H1 (cell line): ENCODE results near the gene TBC1D22A. TPM values are rescaled to one million over a fixed set of nuclear protein-coding genes. Genes with fewer than 3 reads are reported as not detected.

Experiments
- CTCF ChIA-PET: fragments of 300-600 bp; sonication (Branson Sonifier 250); formaldehyde crosslinking; loops from one replicate; lab custom pipeline; 2021; ENCODE audit not compliant: partially characterized antibody; lab: Charles Lee
- POLR2A ChIA-PET: fragments of 300-600 bp; sonication (Branson Sonifier 250); formaldehyde crosslinking; loops from one replicate; lab custom pipeline; 2021; ENCODE audit warnings: inconsistent platforms; ENCODE audit not compliant: partially characterized antibody; lab: Charles Lee
- DNase-seq, 2 experiments: peaks; one replicate each; pipeline versions ENCODE4 v3.0.0 to v3.0.0-alpha.2; 2010 to 2022; ENCODE audit warnings: low spot score in 2 of 2, low read depth in 1 of 2, mixed read lengths in 1 of 2
- FAIRE-seq: peaks from 2 replicates; lab custom pipeline; 2011; peaks lifted over from hg19 to GRCh38; lab: Jason Lieb, UNC
- H2AFZ ChIP-seq: 2 replicates; pipeline ENCODE4 v1.8.1; 2012; ENCODE audit warnings: low read length, inconsistent platforms
- H2AK5ac ChIP-seq: 2 replicates; pipeline ENCODE4 v1.6.1; 2013; ENCODE audit warnings: low read depth, low read length
- H2BK120ac ChIP-seq: replicated peaks from 2 replicates; pipeline ENCODE3; 2013; ENCODE audit warnings: low read depth, low read length, inconsistent platforms
- H2BK12ac ChIP-seq: 2 replicates; pipeline ENCODE4 v1.6.1; 2013; ENCODE audit warnings: low read depth, low read length
- H2BK15ac ChIP-seq: 2 replicates; pipeline ENCODE4 v1.6.1; 2013; ENCODE audit warnings: low read length
- H2BK20ac ChIP-seq: 2 replicates; pipeline ENCODE4 v1.6.1; 2013; ENCODE audit warnings: low read length
- H2BK5ac ChIP-seq: 2 replicates; pipeline ENCODE4 v1.6.1; 2013; ENCODE audit warnings: low read depth, low read length
- H3K14ac ChIP-seq: 2 replicates; pipeline ENCODE4 v1.6.1; 2013; ENCODE audit warnings: inconsistent platforms; ENCODE audit not compliant: insufficient read length
- H3K18ac ChIP-seq: 2 replicates; pipeline ENCODE4 v1.6.1; 2013; ENCODE audit warnings: low read length; ENCODE audit errors: extremely low read depth
- H3K23ac ChIP-seq: 2 replicates; pipeline ENCODE4 v1.6.1; 2013; ENCODE audit warnings: inconsistent platforms; ENCODE audit not compliant: insufficient read length
- H3K23me2 ChIP-seq: 2 replicates; pipeline ENCODE4 v1.6.1; 2013; ENCODE audit warnings: low read depth, low read length
- H3K27ac ChIP-seq: 2 replicates; pipeline ENCODE4 v1.6.1; 2011; ENCODE audit warnings: low read depth, low read length, inconsistent platforms
- H3K27me3 ChIP-seq, 4 experiments: replicated peaks in 1 of 4; 1 replicate in 1 of 4; 2 replicates in 3 of 4; pipeline versions ENCODE4 v1.6.1 to v1.8.1; 2011 to 2013; ENCODE audit warnings: low read length in 3 of 4, mild to moderate bottlenecking in 3 of 4, inconsistent platforms in 2 of 4, mixed read lengths in 2 of 4, moderate library complexity in 1 of 4; ENCODE audit not compliant: control insufficient read depth in 3 of 4, insufficient read depth in 3 of 4; ENCODE audit errors: extremely low read depth in 1 of 4
- H3K36me3 ChIP-seq, 4 experiments: 2 replicates each; pipeline versions ENCODE4 v1.6.1 to v1.8.1; 2011 to 2013; ENCODE audit warnings: mild to moderate bottlenecking in 4 of 4, low read length in 3 of 4, moderate library complexity in 2 of 4, control low read depth in 1 of 4, inconsistent platforms in 1 of 4; ENCODE audit not compliant: insufficient read depth in 4 of 4, control insufficient read depth in 2 of 4
- H3K4ac ChIP-seq: replicated peaks from 2 replicates; pipeline ENCODE3; 2013; ENCODE audit warnings: low read length, low read depth, mixed read lengths, inconsistent platforms; ENCODE audit not compliant: insufficient read length
- H3K4me1 ChIP-seq, 4 experiments: replicated peaks in 1 of 4; 1 replicate in 1 of 4; 2 replicates in 3 of 4; pipeline versions ENCODE4 v1.6.1 to v1.8.1; 2011 to 2013; ENCODE audit warnings: low read length in 3 of 4, inconsistent platforms in 2 of 4, mixed read lengths in 1 of 4; ENCODE audit not compliant: insufficient read depth in 4 of 4, control insufficient read depth in 3 of 4
- H3K4me2 ChIP-seq, 2 experiments: 2 replicates each; pipeline versions ENCODE4 v1.6.1 to v1.8.1; 2011 to 2013; ENCODE audit warnings: low read depth in 2 of 2, low read length in 2 of 2, control low read depth in 1 of 2, inconsistent platforms in 1 of 2, mild to moderate bottlenecking in 1 of 2; ENCODE audit not compliant: insufficient read depth in 1 of 2
- H3K4me3 ChIP-seq, 4 experiments: fragments of 200-600, 300-600 bp in 1 of 4; sonication (generic), shearing (Covaris generic), sonication (Bioruptor Twin) in 1 of 4; 2 replicates each; pipeline versions ENCODE4 v1.5.1 to v1.8.1; 2011 to 2016; ENCODE audit warnings: low read length in 4 of 4, low read depth in 3 of 4, control low read depth in 2 of 4, inconsistent platforms in 2 of 4, mild to moderate bottlenecking in 2 of 4, mixed read lengths in 1 of 4, moderate library complexity in 1 of 4; ENCODE audit not compliant: insufficient read depth in 2 of 4; ENCODE audit errors: extremely low read depth in 1 of 4
- H3K56ac ChIP-seq: replicated peaks from 2 replicates; pipeline ENCODE3; 2013; ENCODE audit warnings: low read depth, mild to moderate bottlenecking, mixed read lengths, low read length, inconsistent platforms; ENCODE audit not compliant: insufficient read length
- H3K79me1 ChIP-seq: 2 replicates; pipeline ENCODE4 v1.6.1; 2013; ENCODE audit warnings: low read depth, low read length, control low read depth
- H3K79me2 ChIP-seq, 2 experiments: 2 replicates each; pipeline versions ENCODE4 v1.6.1 to v1.8.1; 2012 to 2013; ENCODE audit warnings: low read length in 2 of 2, mild to moderate bottlenecking in 2 of 2, inconsistent platforms in 1 of 2; ENCODE audit not compliant: insufficient read depth in 2 of 2, control insufficient read depth in 1 of 2
- H3K9ac ChIP-seq, 4 experiments: replicated peaks in 1 of 4; 1 replicate in 1 of 4; 2 replicates in 3 of 4; pipeline versions ENCODE4 v1.6.1 to v1.8.1; 2011 to 2013; ENCODE audit warnings: low read depth in 3 of 4, low read length in 3 of 4, control low read depth in 2 of 4, mild to moderate bottlenecking in 2 of 4, moderate library complexity in 2 of 4, inconsistent platforms in 1 of 4; ENCODE audit errors: extremely low read depth in 1 of 4
- H3K9me3 ChIP-seq, 2 experiments: 2 replicates each; pipeline versions ENCODE4 v1.6.1 to v1.8.1; 2012 to 2013; ENCODE audit warnings: mild to moderate bottlenecking in 2 of 2, moderate library complexity in 2 of 2, control low read depth in 1 of 2, inconsistent platforms in 1 of 2, low read depth in 1 of 2, low read length in 1 of 2, mixed read lengths in 1 of 2; ENCODE audit not compliant: insufficient read depth in 2 of 2
- H4K20me1 ChIP-seq, 2 experiments: replicated peaks in 1 of 2; 2 replicates each; pipeline versions ENCODE3 to v1.8.1; 2011 to 2013; ENCODE audit warnings: inconsistent platforms in 2 of 2, low read length in 2 of 2, mild to moderate bottlenecking in 1 of 2; ENCODE audit not compliant: insufficient read depth in 2 of 2, control insufficient read depth in 1 of 2
- H4K5ac ChIP-seq: 2 replicates; pipeline ENCODE4 v1.6.1; 2013; ENCODE audit warnings: low read length, low read depth, mixed read lengths, inconsistent platforms; ENCODE audit not compliant: insufficient read length
- H4K8ac ChIP-seq: 2 replicates; pipeline ENCODE4 v1.8.0; 2013; ENCODE audit warnings: mild to moderate bottlenecking, moderate library complexity, low read length, inconsistent platforms; ENCODE audit not compliant: insufficient read depth; ENCODE audit errors: extremely low read depth
- H4K91ac ChIP-seq: replicated peaks from 2 replicates; pipeline ENCODE3; 2013; ENCODE audit warnings: low read length, mixed read lengths, inconsistent platforms; ENCODE audit not compliant: insufficient read length
- CBX5 ChIP-seq: fragments of 300-800, 300-1000 bp; sonication (generic); IDR thresholded peaks from 2 replicates; pipeline ENCODE4 v1.7.1; 2016; ENCODE audit warnings: antibody characterized with exemption, low read length, low read depth
- KDM5A ChIP-seq: fragments of 200-600 bp; IDR thresholded peaks from 2 replicates; pipeline ENCODE4 v1.7.1; 2012; ENCODE audit warnings: mild to moderate bottlenecking, low read length, inconsistent platforms, mixed read lengths
- NRF1 ChIP-seq: IDR thresholded peaks from 2 replicates; pipeline ENCODE4 v1.6.1; 2011; ENCODE audit warnings: mild to moderate bottlenecking, low read depth, low read length, improper control_type of control experiment
- RXRA ChIP-seq: IDR thresholded peaks from 2 replicates; pipeline ENCODE4 v1.6.1; 2011; ENCODE audit warnings: low read depth, mild to moderate bottlenecking, low read length, moderate library complexity; ENCODE audit not compliant: insufficient read depth
- WGBS, 2 experiments: shearing (Covaris generic) in 1 of 2; methylation state at CpG; one replicate each; pipeline versions ENCODE4 v1.1.6 to v1.1.7; 2013 to 2015; ENCODE audit warnings: low lambda C conversion rate in 2 of 2, mixed read lengths in 2 of 2, inconsistent platforms in 1 of 2, low coverage in 1 of 2, missing lambda C conversion rate in 1 of 2; ENCODE audit not compliant: insufficient replicate concordance in 2 of 2, insufficient coverage in 1 of 2, insufficient read length in 1 of 2; ENCODE audit errors: extremely low coverage in 1 of 2, missing lambda C conversion rate in 1 of 2; 5-methylcytosine and 5-hydroxymethylcytosine counted together
- polyA plus RNA-seq, 7 experiments: library from polyadenylated mRNA; depleted of rRNA in 3 of 7; stranded (reverse) in 5 of 7; unstranded in 2 of 7; fragments of >200 nt in 5 of 7; fragments of 200-250 nt in 2 of 7; gene quantifications; 1 replicate in 5 of 7; 2 replicates in 1 of 7; 4 replicates in 1 of 7; pipeline versions ENCODE4 v1.2.1 to v1.2.3, GENCODE V29; 2011 to 2013; ENCODE audit warnings: missing spikeins in 2 of 7, mixed read lengths in 2 of 7
- total RNA-seq: library from RNA; stranded (reverse); fragmentation: NEBNext Ultra II Directional; extraction: Animal tissue kit (Norgen Biotek cat#: 25700); gene quantifications from 2 replicates; pipeline ENCODE4 v1.2.1, GENCODE V29; 2021
- TF ChIP-seq, protein P1 (sequence below): IDR thresholded peaks from 2 replicates; pipeline ENCODE4 v1.6.1; 2012; ENCODE audit warnings: low read length, inconsistent platforms

The TBC1D22A gene
- total and polyA plus RNA-seq, 2 of the 8 experiments (the other 6 are each of a cell fraction or from before 2014, with no cell fraction given) = 11.9 to 18.4 TPM

DNA sequence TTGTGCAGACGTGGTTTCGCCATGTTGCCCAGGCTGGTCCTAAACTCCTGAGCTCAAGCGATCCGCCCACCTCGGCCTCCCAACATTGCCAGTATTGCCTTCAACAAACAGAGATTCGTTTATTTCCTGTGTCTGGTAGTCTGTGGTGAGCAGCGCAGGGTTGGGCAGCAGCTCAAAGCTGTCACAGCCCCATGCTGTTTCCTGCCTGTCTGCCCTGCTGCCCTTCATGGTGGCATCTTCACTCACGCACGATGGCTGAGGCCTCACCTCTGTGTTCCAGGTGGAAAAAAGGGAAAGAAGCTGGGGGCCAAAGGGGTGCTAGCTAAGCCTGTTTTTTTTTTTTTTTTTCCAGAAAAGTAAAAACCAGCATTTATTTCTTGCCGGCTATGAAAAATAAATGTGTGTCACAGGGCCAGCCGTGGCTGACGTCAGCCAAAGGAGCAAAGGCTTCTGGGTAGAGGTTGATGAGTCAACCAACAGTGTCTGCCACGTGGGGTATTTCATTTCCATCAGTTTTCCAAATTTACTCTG lies 28.8 kb downstream of the TBC1D22A start:
- Histone ChIP-seq H3K4ac (no peak overlapping the region), H2BK120ac (no peak overlapping the region), H3K79me1 (peaks cover 2% of the 10 kb centered on the region; the same call in 1 of the 2 replicates), H3K36me3 (peaks cover 0 to 5% (median 2%) of the 10 kb centered on the region in 4 experiments; a peak in 2 of 8 replicates), H3K27me3 (no peaks in the 10 kb centered on the region), H3K4me3 (no peak overlapping the region), H3K9ac (no peak overlapping the region), H4K5ac (no peak overlapping the region), H4K91ac (no peak overlapping the region), H4K20me1 (peaks cover 0 to 9% of the 10 kb centered on the region in 2 experiments), H2BK5ac (no peak overlapping the region), H3K27ac (no peak overlapping the region), H4K8ac (no peak overlapping the region), H2AK5ac (no peak overlapping the region), H3K56ac (no peak overlapping the region), H3K9me3 (no peaks in the 10 kb centered on the region), H3K4me2 (no peak overlapping the region), H2BK15ac (no peak overlapping the region), H3K14ac (no peak overlapping the region), H3K18ac (no peak overlapping the region), H3K23ac (no peak overlapping the region), H2AFZ (no peak overlapping the region), H2BK20ac (no peak overlapping the region), H3K79me2 (peaks cover 0 to 2% of the 10 kb centered on the region in 2 experiments; a peak in 2 of 4 replicates), H3K23me2 (no peaks in the 10 kb centered on the region), H3K4me1 (no peaks in the 10 kb centered on the region), H2BK12ac (no peak overlapping the region)
- ChIA-PET POLR2A (no interaction called here), CTCF (interaction anchor here (0.7 to 3.1 kb wide), 3 partner anchors 11 to 21 kb away, joined by 3 to 21 read pairs (median 5); no protein-coding TSS in a partner anchor)
- TF ChIP-seq, protein P1, sequence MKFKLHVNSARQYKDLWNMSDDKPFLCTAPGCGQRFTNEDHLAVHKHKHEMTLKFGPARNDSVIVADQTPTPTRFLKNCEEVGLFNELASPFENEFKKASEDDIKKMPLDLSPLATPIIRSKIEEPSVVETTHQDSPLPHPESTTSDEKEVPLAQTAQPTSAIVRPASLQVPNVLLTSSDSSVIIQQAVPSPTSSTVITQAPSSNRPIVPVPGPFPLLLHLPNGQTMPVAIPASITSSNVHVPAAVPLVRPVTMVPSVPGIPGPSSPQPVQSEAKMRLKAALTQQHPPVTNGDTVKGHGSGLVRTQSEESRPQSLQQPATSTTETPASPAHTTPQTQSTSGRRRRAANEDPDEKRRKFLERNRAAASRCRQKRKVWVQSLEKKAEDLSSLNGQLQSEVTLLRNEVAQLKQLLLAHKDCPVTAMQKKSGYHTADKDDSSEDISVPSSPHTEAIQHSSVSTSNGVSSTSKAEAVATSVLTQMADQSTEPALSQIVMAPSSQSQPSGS = no peak
- TF ChIP-seq CBX5 = no peak
- TF ChIP-seq NRF1 = no peak
- no peak for TF ChIP-seq RXRA
- TF ChIP-seq KDM5A = no peak
- no peak for FAIRE-seq
- DNase-seq = no peak
- 89% methylated on average over 13 of the region's 13 CpGs; no CpG with 5 or more reads in 1 of the 2 experiments for WGBS, 2 experiments
